H7 (cell line): ENCODE data around the gene GPR18. TPM values are rescaled to one million over a fixed set of nuclear protein-coding genes. Genes with fewer than 3 reads are reported as not detected.

ENCODE experiments used
- DNase-seq: peaks from one replicate; pipeline ENCODE4 v3.0.0; 2012
- H3K27me3 ChIP-seq: 2 replicates; pipeline ENCODE4 v1.6.0; 2011; ENCODE audit warnings: mild to moderate bottlenecking, low read length; ENCODE audit not compliant: control insufficient read depth, insufficient read depth
- H3K36me3 ChIP-seq: replicated peaks from 2 replicates; pipeline ENCODE4 v1.5.1; 2011; ENCODE audit warnings: low read length; ENCODE audit not compliant: control insufficient read depth, insufficient read depth
- H3K4me3 ChIP-seq: 2 replicates; pipeline ENCODE4 v1.5.1; 2011; ENCODE audit warnings: low read depth, mild to moderate bottlenecking, control low read depth, low read length, moderate library complexity; ENCODE audit not compliant: insufficient read depth
- total RNA-seq: library from RNA; depleted of rRNA; stranded (reverse); fragments of >200 nt; shearing (Covaris generic); gene quantifications from 2 replicates; pipeline ENCODE4 v1.2.3, GENCODE V29; 2014; rRNA removed

The GPR18 gene
- total RNA-seq, 1 experiment from 2014 or later, result 0.10 TPM

- Histone ChIP-seq H3K36me3 (peaks cover 7% of the 10 kb centered on the region; the same call in 1 of the 2 replicates), H3K4me3 (no peak overlapping the region), H3K27me3 (no peaks in the 10 kb centered on the region)
- DNase-seq, result no peak
Measured at GRCh38 chr13:99206873-99207272, 51.3 kb downstream of the GPR18 start.

- Histone ChIP-seq H3K36me3 (peaks cover 7% of the 10 kb centered on the region; the same call in 1 of the 2 replicates), H3K4me3 (no peak overlapping the region), H3K27me3 (no peaks in the 10 kb centered on the region)
- DNase-seq, result no peak
Measured at GRCh38 chr13:99206226-99206625, 52.0 kb downstream of the GPR18 start.

- Histone ChIP-seq H3K4me3 (no peak overlapping the region), H3K36me3 (peaks cover 7% of the 10 kb centered on the region; the same call in 1 of the 2 replicates), H3K27me3 (no peaks in the 10 kb centered on the region)
- DNase-seq, result no peak
Measured at GRCh38 chr13:99205621-99206220, 52.5 kb downstream of the GPR18 start.

Other genes with a start within 250 kb of the GPR18 start
- gene UBAC2, start 57.5 kb downstream of the GPR18 start, total RNA-seq, result 56.9 and 67.4 TPM in 2 replicates
- gene GPR183, start 49.0 kb upstream of the GPR18 start, total RNA-seq, result not detected in 2 replicates
- 75.3 and 88.8 TPM in 2 replicates for gene TM9SF2, start 243.1 kb upstream of the GPR18 start, total RNA-seq